Measurements from ENCODE around the gene METTL26. TPM values are rescaled to one million over a fixed set of nuclear protein-coding genes. Genes with fewer than 3 reads are reported as not detected.

Gene METTL26
- total and polyA plus RNA-seq, 4 donors = 26.3 to 69.1 (median 41.4) TPM

- TF ChIP-seq ATF3 (IDR thresholded peaks at IDR 0.05) (no peak), RXRA (IDR thresholded peaks at IDR 0.05) (no peak), EGR1 (IDR thresholded peaks at IDR 0.05; ENCODE audit: low read depth in 2 of 2) (no peak), YY1 (IDR thresholded peaks at IDR 0.05) (no peak)
Measured at GRCh38 chr16:624526-625070, 11.5 kb downstream of the METTL26 start (continued).

GRCh38 chr16:622920-623280, 13.2 kb downstream of the METTL26 start:
- no peak overlapping the region for H3K27ac ChIP-seq (ENCODE audit: low read depth in 1 of 2, low read length in 2 of 2)
- H3K4me3 ChIP-seq (ENCODE audit: low read depth in 1 of 3, low read length in 3 of 3) = no peak overlapping the region
- no peak for DNase-seq (ENCODE audit: low spot score)
- TF ChIP-seq HNF4A (conservative IDR thresholded peaks at IDR 0.05) (no peak), ZBTB33 (IDR thresholded peaks at IDR 0.05) (no peak), ATF3 (IDR thresholded peaks at IDR 0.05) (no peak), CTCF (IDR thresholded peaks at IDR 0.05; ENCODE audit: low read depth, low read length, missing input control) (no peak), HNF4G (IDR thresholded peaks at IDR 0.05) (no peak), JUND (IDR thresholded peaks at IDR 0.05) (no peak), YY1 (IDR thresholded peaks at IDR 0.05) (no peak), RAD21 (IDR thresholded peaks at IDR 0.05) (no peak), FOXA2 (IDR thresholded peaks at IDR 0.05) (no peak), REST (IDR thresholded peaks at IDR 0.05) (no peak), FOXA1 (IDR thresholded peaks at IDR 0.05) (no peak), RXRA (IDR thresholded peaks at IDR 0.05) (no peak)
- H3K9ac ChIP-seq (ENCODE audit: low read depth in 1 of 2, low read length in 2 of 2) = no peak overlapping the region
- H3K9me3 ChIP-seq (ENCODE audit: control insufficient read depth in 4 of 4, low read length in 3 of 4) = no peaks in the 10 kb centered on the region
- peaks cover 0 to 16% (median 9%) of the 10 kb centered on the region in 4 donors for H3K4me1 ChIP-seq (ENCODE audit: control insufficient read depth in 4 of 4, insufficient read depth in 4 of 4, low read length in 3 of 4)
- H3K27me3 ChIP-seq (ENCODE audit: control insufficient read depth in 4 of 4, insufficient read depth in 4 of 4, low read length in 3 of 4) = no peaks in the 10 kb centered on the region
- 91% methylated on average over 17 of the region's 17 CpGs for WGBS
- H3K36me3 ChIP-seq (ENCODE audit: control insufficient read depth in 4 of 4, insufficient read depth in 3 of 4, low read depth in 1 of 4, low read length in 3 of 4) = peaks cover 0 to 12% (median 5%) of the 10 kb centered on the region in 4 donors
